Liver (tissue), 9 donors: ENCODE results near the gene FRMD5. TPM values are rescaled to one million over a fixed set of nuclear protein-coding genes. Genes with fewer than 3 reads are reported as not detected.

Source experiments
- DNase-seq: peaks from one replicate; pipeline ENCODE4 v3.0.0-alpha.2; 2017; ENCODE audit warnings: low spot score
- H3K27ac ChIP-seq, 2 donors: one replicate each; pipeline ENCODE4 v1.7.0; 2013; ENCODE audit warnings: inconsistent platforms in 2 of 2, low read length in 2 of 2, control low read depth in 1 of 2, low read depth in 1 of 2, mild to moderate bottlenecking in 1 of 2
- H3K27me3 ChIP-seq, 4 donors: one replicate each; pipeline versions ENCODE4 v1.6.1 to v1.7.0; 2013; ENCODE audit warnings: low read length in 3 of 4, inconsistent platforms in 1 of 4, mild to moderate bottlenecking in 1 of 4, moderate library complexity in 1 of 4; ENCODE audit not compliant: control insufficient read depth in 4 of 4, insufficient read depth in 4 of 4
- H3K36me3 ChIP-seq, 4 donors: one replicate each; pipeline versions ENCODE4 v1.6.1 to v1.7.0; 2013; ENCODE audit warnings: low read length in 3 of 4, mild to moderate bottlenecking in 3 of 4, low read depth in 1 of 4, moderate library complexity in 1 of 4; ENCODE audit not compliant: control insufficient read depth in 4 of 4, insufficient read depth in 3 of 4
- H3K4me1 ChIP-seq, 4 donors: one replicate each; pipeline versions ENCODE4 v1.6.1 to v1.7.0; 2013; ENCODE audit warnings: low read length in 3 of 4, mild to moderate bottlenecking in 3 of 4, moderate library complexity in 1 of 4; ENCODE audit not compliant: control insufficient read depth in 4 of 4, insufficient read depth in 4 of 4
- H3K4me3 ChIP-seq, 3 donors: one replicate each; pipeline versions ENCODE4 v1.6.1 to v1.7.0; 2013; ENCODE audit warnings: low read length in 3 of 3, control low read depth in 1 of 3, low read depth in 1 of 3, mild to moderate bottlenecking in 1 of 3
- H3K9ac ChIP-seq, 2 donors: one replicate each; pipeline ENCODE4 v1.7.0; 2013; ENCODE audit warnings: low read length in 2 of 2, mild to moderate bottlenecking in 2 of 2, moderate library complexity in 2 of 2, control low read depth in 1 of 2, low read depth in 1 of 2
- H3K9me3 ChIP-seq, 4 donors: one replicate each; pipeline versions ENCODE4 v1.6.1 to v1.7.0; 2013; ENCODE audit warnings: low read length in 3 of 4; ENCODE audit not compliant: control insufficient read depth in 4 of 4
- ATF3 ChIP-seq: IDR thresholded peaks from 2 replicates; pipeline ENCODE4 v1.6.1; 2016; ENCODE audit warnings: antibody characterized with exemption
- CTCF ChIP-seq: fragments of 150-350 bp; IDR thresholded peaks from 2 replicates; pipeline ENCODE4 v1.5.1; 2017; ENCODE audit warnings: improper control_type of control experiment, low read depth, low read length; ENCODE audit not compliant: missing input control
- GABPA ChIP-seq, 2 donors: IDR thresholded peaks in 1 of 2; conservative IDR thresholded peaks in 1 of 2; 2 replicates each; pipeline ENCODE4 v1.6.1; 2016; ENCODE audit warnings: antibody characterized with exemption in 2 of 2, mild to moderate bottlenecking in 1 of 2, moderate library complexity in 1 of 2
- HNF4A ChIP-seq, 2 donors: conservative IDR thresholded peaks; 2 replicates each; pipeline ENCODE4 v1.6.1; 2016; ENCODE audit warnings: antibody characterized with exemption in 2 of 2, mild to moderate bottlenecking in 2 of 2
- HNF4G ChIP-seq: IDR thresholded peaks from 2 replicates; pipeline ENCODE4 v1.6.1; 2016; ENCODE audit warnings: antibody characterized with exemption
- MAX ChIP-seq: IDR thresholded peaks from 2 replicates; pipeline ENCODE4 v1.6.1; 2016; ENCODE audit warnings: antibody characterized with exemption
- NR2F2 ChIP-seq: IDR thresholded peaks from 2 replicates; pipeline ENCODE4 v1.6.1; 2016; ENCODE audit warnings: antibody characterized with exemption
- RAD21 ChIP-seq, 2 donors: IDR thresholded peaks; 2 replicates each; pipeline ENCODE4 v1.6.1; 2016; ENCODE audit warnings: antibody characterized with exemption in 2 of 2, mild to moderate bottlenecking in 2 of 2
- REST ChIP-seq: IDR thresholded peaks from 2 replicates; pipeline ENCODE4 v1.6.1; 2016; ENCODE audit warnings: antibody characterized with exemption, mild to moderate bottlenecking
- SP1 ChIP-seq: IDR thresholded peaks from 2 replicates; pipeline ENCODE4 v1.6.1; 2018; ENCODE audit warnings: antibody characterized with exemption, mild to moderate bottlenecking
- YY1 ChIP-seq: IDR thresholded peaks from 2 replicates; pipeline ENCODE4 v1.6.1; 2016; ENCODE audit warnings: antibody characterized with exemption, mild to moderate bottlenecking
- ZBTB33 ChIP-seq: IDR thresholded peaks from 2 replicates; pipeline ENCODE4 v1.6.1; 2016; ENCODE audit warnings: antibody characterized with exemption
- WGBS: extraction: QIAGEN DNeasy Blood & Tissue Kit; methylation state at CpG from one replicate; pipeline ENCODE4 v1.1.7; 2013; 5-methylcytosine and 5-hydroxymethylcytosine counted together
- polyA plus RNA-seq, 2 donors: library from polyadenylated mRNA; stranded (reverse) in 1 of 2; unstranded in 1 of 2; fragments of 200-250 nt in 1 of 2; fragments of >200 nt in 1 of 2; fragmentation: Nextera tagmentation in 1 of 2; extraction: Ambion mirVana in 1 of 2; gene quantifications; one replicate each; pipeline versions ENCODE4 v1.2.1 to v1.2.3, GENCODE V29; 2013 to 2015
- total RNA-seq, 2 donors: library from RNA; depleted of rRNA; stranded (reverse); fragments of >200 nt; gene quantifications; one replicate each; pipeline ENCODE4 v1.2.3, GENCODE V29; 2014
- donor health status: healthy.
- donor health status: healthy.
- donor health status: healthy.
- donor health status: healthy.
- donor health status: healthy.

FRMD5 gene
- total and polyA plus RNA-seq, 4 donors: 0.01 to 0.25 TPM; not detected in 2

GRCh38 chr15:44023176-44023575 lies 171.9 kb downstream of the FRMD5 start:
- H3K36me3 ChIP-seq: no peaks in the 10 kb centered on the region
- no peak overlapping the region for H3K27ac ChIP-seq
- TF ChIP-seq REST (no peak), MAX (no peak), ATF3 (no peak), HNF4G (no peak), GABPA (IDR thresholded peaks at IDR 0.05 in 1 of 2, conservative IDR thresholded peaks at IDR 0.05 in 1 of 2) (no peak), ZBTB33 (no peak), SP1 (no peak), HNF4A (conservative IDR thresholded peaks at IDR 0.05) (no peak), NR2F2 (no peak), RAD21 (IDR thresholded peaks at IDR 0.05) (no peak), CTCF (no peak)
- H3K4me1 ChIP-seq: no peaks in the 10 kb centered on the region
- H3K9ac ChIP-seq: no peak overlapping the region
- H3K4me3 ChIP-seq: no peak overlapping the region
- peaks cover 3 to 4% (median 3%) of the 10 kb centered on the region in 4 donors for H3K9me3 ChIP-seq
- no peak for DNase-seq
- 80% methylated on average over 2 of the region's 2 CpGs for WGBS
- peaks cover 0 to 5% (median under 1%) of the 10 kb centered on the region in 4 donors for H3K27me3 ChIP-seq

GRCh38 chr15:44018151-44018550 lies 176.9 kb downstream of the FRMD5 start:
- WGBS: 90% methylated on average over 2 of the region's 2 CpGs
- Histone ChIP-seq H3K4me1 (peaks cover 0 to 5% (median 0%) of the 10 kb centered on the region in 4 donors), H3K27ac (no peak overlapping the region), H3K4me3 (no peak overlapping the region), H3K27me3 (peaks cover 0 to 2% (median under 1%) of the 10 kb centered on the region in 4 donors), H3K9me3 (peaks cover 0 to 4% (median 2%) of the 10 kb centered on the region in 4 donors), H3K36me3 (no peaks in the 10 kb centered on the region), H3K9ac (no peak overlapping the region)
- no peak for TF ChIP-seq YY1
- no peak for DNase-seq
